ENCODE data around the gene EFHD2.
"Not testable (repeated sequence)": the region's sequence is repeated elsewhere in the genome, so short reads cannot be mapped to it uniquely, and the experiment has no call there.

Gene EFHD2

DNA sequence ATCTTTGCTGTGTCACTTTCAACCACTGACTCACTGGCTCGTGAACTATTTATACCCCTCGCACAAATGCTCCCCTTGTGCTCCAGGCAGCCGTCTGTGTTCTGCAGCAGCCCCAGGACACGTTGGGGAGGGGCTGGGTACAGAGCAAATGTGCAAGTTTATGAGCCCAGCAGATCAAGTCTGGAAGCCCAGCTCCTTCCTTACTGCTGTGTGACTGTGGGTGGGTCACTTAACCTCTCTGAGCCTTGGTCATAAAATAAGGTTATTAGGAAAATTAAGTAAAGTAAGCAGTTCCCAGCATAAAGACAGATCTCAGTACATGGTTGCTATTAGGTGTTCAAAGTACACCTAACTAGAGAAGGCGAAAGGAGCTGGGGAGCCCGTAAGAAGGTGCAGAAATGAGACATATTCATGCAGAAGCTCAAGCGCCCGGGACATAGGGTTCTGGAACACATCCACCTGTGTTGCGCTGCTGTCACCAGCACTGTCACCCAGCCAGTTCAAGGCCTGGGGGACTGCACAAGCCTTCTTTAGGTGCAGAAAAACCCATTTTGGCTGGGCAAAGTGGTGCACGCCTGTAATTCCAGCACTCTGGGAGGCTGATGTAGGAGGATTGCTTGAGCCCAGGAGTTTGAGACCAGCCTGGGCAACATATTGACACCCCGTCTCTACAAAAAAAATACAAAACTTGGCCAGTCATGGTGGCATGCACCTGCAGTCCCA is 13.8 kb downstream of the EFHD2 start:
- Histone ChIP-seq H3K27ac (ENCODE audit: low read depth in 2 of 2, low read length in 2 of 2) (peak overlapping the region; percentile 96), H3K4me1 (ENCODE audit: control insufficient read depth in 2 of 2, insufficient read depth in 2 of 2, low read length in 2 of 2) (peaks cover 59 to 74% of the 10 kb centered on the region in 2 donors)

DNA sequence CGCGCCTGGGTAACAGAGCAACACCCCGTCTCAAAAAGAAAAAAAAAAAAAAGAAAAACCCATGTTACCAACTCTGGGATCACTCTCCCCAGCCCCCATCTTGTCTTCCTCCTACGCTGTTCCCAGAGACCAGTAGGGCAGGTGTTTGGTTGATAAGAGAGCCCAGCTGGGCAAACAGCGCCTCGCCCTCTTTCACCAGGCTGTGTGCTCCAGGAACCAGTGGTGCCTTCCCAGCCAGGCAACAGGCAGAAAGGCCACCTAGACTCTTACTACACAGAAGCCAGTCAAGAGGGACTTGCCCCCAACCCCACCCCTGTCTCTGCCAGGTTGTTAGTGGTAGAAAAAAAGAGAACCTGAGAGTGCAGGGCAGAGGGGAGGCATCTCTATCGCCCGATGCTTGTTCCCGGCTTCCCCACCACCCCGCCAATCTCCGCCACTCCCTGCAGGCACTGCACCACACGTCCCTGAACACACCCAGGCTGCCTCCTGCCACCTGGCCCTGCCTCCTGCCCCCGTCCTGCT is 14.5 kb downstream of the EFHD2 start:
- H3K4me3 ChIP-seq (ENCODE audit: low read length in 2 of 2), result peak overlapping the region; percentile 51 to 57
- peak overlapping the region; percentile 68 to 84 for H3K9ac ChIP-seq (ENCODE audit: low read depth in 1 of 2, low read length in 2 of 2)
- H3K9me3 ChIP-seq (ENCODE audit: control insufficient read depth in 2 of 2, low read length in 2 of 2), result no peaks in the 10 kb centered on the region
- H3K27me3 ChIP-seq (ENCODE audit: control insufficient read depth in 2 of 2, insufficient read depth in 2 of 2, low read length in 2 of 2), result no peaks in the 10 kb centered on the region
- peaks cover 52 to 67% of the 10 kb centered on the region in 2 donors for H3K4me1 ChIP-seq (ENCODE audit: control insufficient read depth in 2 of 2, insufficient read depth in 2 of 2, low read length in 2 of 2)
- peaks cover 23 to 24% of the 10 kb centered on the region in 2 donors for H3K36me3 ChIP-seq (ENCODE audit: control insufficient read depth in 2 of 2, insufficient read depth in 2 of 2, low read length in 2 of 2)
- peak overlapping the region; percentile 96 for H3K27ac ChIP-seq (ENCODE audit: low read depth in 2 of 2, low read length in 2 of 2)

More for the DNA sequence above, 13.8 kb downstream of the EFHD2 start:
- peak overlapping the region; percentile 46 to 51 for H3K4me3 ChIP-seq (ENCODE audit: low read length in 2 of 2)
- H3K9ac ChIP-seq (ENCODE audit: low read depth in 1 of 2, low read length in 2 of 2), result peak overlapping the region; percentile 38 to 84
- H3K9me3 ChIP-seq (ENCODE audit: control insufficient read depth in 2 of 2, low read length in 2 of 2), result no peaks in the 10 kb centered on the region
- H3K36me3 ChIP-seq (ENCODE audit: control insufficient read depth in 2 of 2, insufficient read depth in 2 of 2, low read length in 2 of 2), result peaks cover 23% of the 10 kb centered on the region in 2 donors
- H3K27me3 ChIP-seq (ENCODE audit: control insufficient read depth in 2 of 2, insufficient read depth in 2 of 2, low read length in 2 of 2), result no peaks in the 10 kb centered on the region

DNA sequence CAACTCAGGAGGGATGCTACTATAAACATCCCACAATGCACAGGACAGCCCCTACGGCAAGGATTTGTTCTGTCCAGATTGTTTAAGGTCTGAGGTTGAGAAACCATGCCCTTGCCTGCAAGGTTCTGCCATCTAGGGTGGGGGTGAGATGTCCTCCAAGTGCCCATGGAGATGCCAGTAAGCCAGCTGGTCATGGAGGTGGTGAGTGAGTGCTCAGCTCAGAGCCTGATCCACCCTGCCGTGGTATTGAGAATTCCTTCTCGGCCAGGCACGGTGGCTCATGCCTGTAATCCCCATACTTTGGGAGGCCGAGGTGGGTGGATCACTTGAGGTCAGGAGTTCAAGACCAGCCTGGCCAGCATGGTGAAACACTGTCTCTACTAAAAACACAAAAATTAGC is 15.3 kb downstream of the EFHD2 start:
- H3K4me3 ChIP-seq (ENCODE audit: low read length in 2 of 2), result no peak overlapping the region
- no peaks in the 10 kb centered on the region for H3K27me3 ChIP-seq (ENCODE audit: control insufficient read depth in 2 of 2, insufficient read depth in 2 of 2, low read length in 2 of 2)
- H3K36me3 ChIP-seq (ENCODE audit: control insufficient read depth in 2 of 2, insufficient read depth in 2 of 2, low read length in 2 of 2), result peaks cover 25 to 30% of the 10 kb centered on the region in 2 donors
- peak overlapping the region; percentile 26 to 84 for H3K9ac ChIP-seq (ENCODE audit: low read depth in 1 of 2, low read length in 2 of 2)
- H3K4me1 ChIP-seq (ENCODE audit: control insufficient read depth in 2 of 2, insufficient read depth in 2 of 2, low read length in 2 of 2), result peaks cover 52 to 60% of the 10 kb centered on the region in 2 donors
- H3K27ac ChIP-seq (ENCODE audit: low read depth in 2 of 2, low read length in 2 of 2), result peak overlapping the region; percentile 96
- no peaks in the 10 kb centered on the region for H3K9me3 ChIP-seq (ENCODE audit: control insufficient read depth in 2 of 2, low read length in 2 of 2)

DNA sequence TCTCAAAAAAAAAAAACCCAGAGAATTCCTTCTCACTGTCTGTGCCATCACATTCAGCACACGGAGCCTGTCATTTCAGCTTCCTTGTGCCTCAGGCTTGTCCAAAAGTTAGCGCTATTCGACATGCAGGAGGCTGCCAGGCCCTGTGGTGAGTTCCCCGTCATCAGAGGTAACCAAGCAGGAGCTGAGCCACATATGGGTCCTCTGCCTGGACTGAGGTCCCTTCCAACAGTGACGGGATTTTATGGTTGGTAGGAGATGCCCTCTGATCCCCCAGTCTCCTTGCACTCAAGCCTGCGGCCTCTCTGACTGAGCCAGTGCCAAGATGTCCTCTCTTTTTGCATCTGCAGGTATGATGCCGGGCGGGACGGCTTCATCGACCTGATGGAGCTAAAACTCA is 15.8 kb downstream of the EFHD2 start:
- H3K36me3 ChIP-seq (ENCODE audit: control insufficient read depth in 2 of 2, insufficient read depth in 2 of 2, low read length in 2 of 2), result peaks cover 25 to 30% of the 10 kb centered on the region in 2 donors
- H3K4me1 ChIP-seq (ENCODE audit: control insufficient read depth in 2 of 2, insufficient read depth in 2 of 2, low read length in 2 of 2), result peaks cover 52 to 59% of the 10 kb centered on the region in 2 donors
- peak overlapping the region; percentile 96 for H3K27ac ChIP-seq (ENCODE audit: low read depth in 2 of 2, low read length in 2 of 2)
- H3K9me3 ChIP-seq (ENCODE audit: control insufficient read depth in 2 of 2, low read length in 2 of 2), result no peaks in the 10 kb centered on the region
- no peak overlapping the region for H3K4me3 ChIP-seq (ENCODE audit: low read length in 2 of 2)
- peak overlapping the region; percentile 32 to 84 for H3K9ac ChIP-seq (ENCODE audit: low read depth in 1 of 2, low read length in 2 of 2)
- H3K27me3 ChIP-seq (ENCODE audit: control insufficient read depth in 2 of 2, insufficient read depth in 2 of 2, low read length in 2 of 2), result no peaks in the 10 kb centered on the region

DNA sequence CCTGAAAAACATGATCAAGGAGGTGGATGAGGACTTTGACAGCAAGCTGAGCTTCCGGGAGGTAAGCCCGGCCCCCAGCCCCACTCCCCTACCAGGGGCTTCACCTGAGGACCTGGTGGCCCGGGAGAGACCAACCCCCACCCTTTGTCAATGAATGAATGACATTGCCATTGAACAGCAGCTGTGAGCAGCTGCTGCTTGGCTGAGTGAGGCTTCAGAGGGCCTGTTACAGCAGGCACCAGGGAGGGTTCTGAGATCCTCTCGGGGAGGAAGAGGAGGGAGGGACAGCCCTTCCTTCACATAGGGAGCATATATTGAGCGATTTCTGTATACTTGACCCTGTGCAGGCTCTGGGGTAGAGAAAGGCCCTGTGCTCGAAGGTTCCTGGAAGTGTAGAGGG is 16.3 kb downstream of the EFHD2 start:
- peak overlapping the region; percentile 96 for H3K27ac ChIP-seq (ENCODE audit: low read depth in 2 of 2, low read length in 2 of 2)
- peak overlapping the region; percentile 52 to 84 for H3K9ac ChIP-seq (ENCODE audit: low read depth in 1 of 2, low read length in 2 of 2)
- H3K36me3 ChIP-seq (ENCODE audit: control insufficient read depth in 2 of 2, insufficient read depth in 2 of 2, low read length in 2 of 2), result peaks cover 25 to 33% of the 10 kb centered on the region in 2 donors
- no peaks in the 10 kb centered on the region for H3K27me3 ChIP-seq (ENCODE audit: control insufficient read depth in 2 of 2, insufficient read depth in 2 of 2, low read length in 2 of 2)
- no peaks in the 10 kb centered on the region for H3K9me3 ChIP-seq (ENCODE audit: control insufficient read depth in 2 of 2, low read length in 2 of 2)
- peaks cover 49 to 60% of the 10 kb centered on the region in 2 donors for H3K4me1 ChIP-seq (ENCODE audit: control insufficient read depth in 2 of 2, insufficient read depth in 2 of 2, low read length in 2 of 2)
- H3K4me3 ChIP-seq (ENCODE audit: low read length in 2 of 2), result no peak overlapping the region

DNA sequence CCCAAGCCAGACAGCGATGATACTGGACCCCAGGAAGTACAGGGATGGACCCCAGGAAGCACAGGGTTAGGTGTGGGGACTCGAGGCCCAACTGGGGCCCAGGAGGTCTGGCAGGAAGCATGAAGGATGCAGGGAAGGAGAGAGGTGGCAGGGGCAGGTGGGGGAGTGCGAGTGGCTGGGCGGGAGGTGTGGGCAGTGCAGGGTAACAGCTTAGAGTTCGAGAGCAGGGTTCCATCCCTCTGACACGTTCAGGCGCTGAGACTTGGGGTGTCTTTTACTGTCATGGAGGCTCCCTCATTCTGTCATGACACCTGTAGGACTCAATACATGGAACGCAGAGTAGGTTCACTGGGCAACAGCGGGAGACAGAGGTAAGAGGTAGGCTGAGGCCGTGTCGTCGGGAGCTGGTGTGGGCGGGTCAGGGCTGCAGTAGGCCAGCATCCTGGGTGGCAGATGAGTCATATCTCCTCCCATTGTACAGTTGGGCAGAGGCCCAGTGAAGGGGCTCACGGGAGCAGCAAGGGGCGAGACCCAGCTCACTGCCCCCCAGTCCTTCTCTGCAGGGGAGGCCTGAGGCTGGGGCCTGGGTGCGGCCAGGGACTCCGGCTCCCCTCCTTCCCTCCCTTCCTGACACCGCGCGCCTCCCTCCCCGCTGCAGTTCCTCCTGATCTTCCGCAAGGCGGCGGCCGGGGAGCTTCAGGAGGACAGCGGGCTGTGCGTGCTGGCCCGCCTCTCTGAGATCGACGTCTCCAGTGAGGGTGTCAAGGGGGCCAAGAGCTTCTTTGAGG is 17.0 kb downstream of the EFHD2 start:
- H3K9me3 ChIP-seq (ENCODE audit: control insufficient read depth in 2 of 2, low read length in 2 of 2), result no peaks in the 10 kb centered on the region
- peak overlapping the region; percentile 96 for H3K27ac ChIP-seq (ENCODE audit: low read depth in 2 of 2, low read length in 2 of 2)
- no peak overlapping the region for H3K4me3 ChIP-seq (ENCODE audit: low read length in 2 of 2)
- peaks cover 25 to 34% of the 10 kb centered on the region in 2 donors for H3K36me3 ChIP-seq (ENCODE audit: control insufficient read depth in 2 of 2, insufficient read depth in 2 of 2, low read length in 2 of 2)
- peaks cover 42 to 54% of the 10 kb centered on the region in 2 donors for H3K4me1 ChIP-seq (ENCODE audit: control insufficient read depth in 2 of 2, insufficient read depth in 2 of 2, low read length in 2 of 2)
- H3K9ac ChIP-seq (ENCODE audit: low read depth in 1 of 2, low read length in 2 of 2), result peak overlapping the region; percentile 52 to 84
- H3K27me3 ChIP-seq (ENCODE audit: control insufficient read depth in 2 of 2, insufficient read depth in 2 of 2, low read length in 2 of 2), result no peaks in the 10 kb centered on the region

DNA sequence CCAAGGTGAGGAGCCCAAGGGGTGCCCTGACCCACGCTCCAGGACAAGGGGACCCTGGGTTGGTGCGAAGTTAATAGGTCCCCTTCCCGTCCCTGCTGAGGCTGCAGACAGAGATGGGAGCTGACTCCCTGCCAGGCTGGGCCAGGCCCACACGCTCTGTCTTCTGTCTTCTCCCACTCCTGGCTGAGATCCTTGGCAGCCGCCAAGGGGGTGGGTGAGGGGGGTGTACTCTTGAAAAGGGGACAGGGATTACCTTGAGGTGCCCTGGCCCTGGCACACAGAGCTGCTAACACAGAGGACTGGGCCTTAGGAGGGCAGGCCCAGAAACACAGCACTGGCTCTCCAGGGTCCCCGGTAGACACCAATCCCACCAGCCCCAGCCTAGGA is 17.6 kb downstream of the EFHD2 start:
- Histone ChIP-seq H3K36me3 (ENCODE audit: control insufficient read depth in 2 of 2, insufficient read depth in 2 of 2, low read length in 2 of 2) (peaks cover 25 to 34% of the 10 kb centered on the region in 2 donors), H3K9me3 (ENCODE audit: control insufficient read depth in 2 of 2, low read length in 2 of 2) (no peaks in the 10 kb centered on the region), H3K27me3 (ENCODE audit: control insufficient read depth in 2 of 2, insufficient read depth in 2 of 2, low read length in 2 of 2) (no peaks in the 10 kb centered on the region), H3K27ac (ENCODE audit: low read depth in 2 of 2, low read length in 2 of 2) (peak overlapping the region; percentile 96), H3K9ac (ENCODE audit: low read depth in 1 of 2, low read length in 2 of 2) (peak overlapping the region; percentile 52 to 84), H3K4me3 (ENCODE audit: low read length in 2 of 2) (peak overlapping the region in 1 of 2 donors; percentile 38), H3K4me1 (ENCODE audit: control insufficient read depth in 2 of 2, insufficient read depth in 2 of 2, low read length in 2 of 2) (peaks cover 41 to 56% of the 10 kb centered on the region in 2 donors)

DNA sequence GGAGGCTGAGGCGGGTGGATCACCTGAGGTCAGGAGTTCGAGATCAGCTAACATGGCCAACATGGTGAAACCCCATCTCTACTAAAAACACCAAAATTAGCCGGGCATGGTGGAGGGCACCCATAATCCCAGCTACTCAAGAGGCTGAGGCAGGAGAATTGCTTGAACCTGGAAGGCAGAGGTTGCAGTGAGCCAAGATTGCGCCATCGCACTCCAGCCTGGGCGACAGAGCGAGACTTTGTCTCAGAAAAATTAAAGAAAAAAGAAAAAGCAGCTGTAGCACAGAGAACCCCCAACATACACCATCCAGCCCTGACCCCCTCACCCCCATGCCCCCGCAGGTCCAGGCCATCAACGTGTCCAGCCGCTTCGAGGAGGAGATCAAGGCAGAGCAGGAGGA is 18.6 kb downstream of the EFHD2 start:
- H3K27ac ChIP-seq (ENCODE audit: low read depth in 2 of 2, low read length in 2 of 2); H3K9me3 ChIP-seq (ENCODE audit: control insufficient read depth in 2 of 2, low read length in 2 of 2); H3K27me3 ChIP-seq (ENCODE audit: control insufficient read depth in 2 of 2, insufficient read depth in 2 of 2, low read length in 2 of 2); H3K9ac ChIP-seq (ENCODE audit: low read depth in 1 of 2, low read length in 2 of 2); H3K4me3 ChIP-seq (ENCODE audit: low read length in 2 of 2): not testable (repeated sequence)
- H3K36me3 ChIP-seq (ENCODE audit: control insufficient read depth in 2 of 2, insufficient read depth in 2 of 2, low read length in 2 of 2), result peaks cover 25 to 34% of the 10 kb centered on the region in 2 donors
- peaks cover 36 to 56% of the 10 kb centered on the region in 2 donors for H3K4me1 ChIP-seq (ENCODE audit: control insufficient read depth in 2 of 2, insufficient read depth in 2 of 2, low read length in 2 of 2)

DNA sequence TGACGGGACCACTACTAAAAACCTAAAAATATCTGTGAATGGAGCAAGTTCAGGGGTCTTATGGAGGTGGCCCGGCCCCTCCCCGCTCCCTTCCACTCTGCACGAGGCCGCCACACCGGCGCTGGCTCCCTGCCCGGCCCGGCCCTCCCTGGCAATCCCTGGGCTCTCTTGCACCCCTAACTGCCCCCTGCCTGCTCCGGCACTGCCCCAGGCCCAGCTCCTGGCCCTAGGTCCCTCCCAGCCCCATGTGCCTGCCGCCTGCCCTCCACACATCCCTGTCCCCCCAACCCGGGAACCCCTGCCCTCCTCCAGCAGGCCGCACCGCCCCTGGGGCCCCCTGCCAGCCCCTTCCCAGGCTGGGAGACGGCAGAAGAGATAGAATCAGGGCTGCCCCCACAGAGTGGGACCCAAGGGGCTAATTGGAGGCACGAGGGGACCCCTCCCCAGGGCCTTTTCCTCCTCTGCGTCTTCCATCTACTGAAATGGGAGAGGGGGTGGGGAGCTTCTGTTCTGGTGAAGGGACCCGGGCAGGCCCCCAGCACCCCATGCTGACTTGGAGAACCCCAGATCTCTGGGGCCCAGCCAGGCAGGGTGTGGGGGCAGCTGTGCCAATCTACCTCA is 19.2 kb downstream of the EFHD2 start:
- Histone ChIP-seq H3K27me3 (ENCODE audit: control insufficient read depth in 2 of 2, insufficient read depth in 2 of 2, low read length in 2 of 2) (no peaks in the 10 kb centered on the region), H3K9ac (ENCODE audit: low read depth in 1 of 2, low read length in 2 of 2) (no peak overlapping the region), H3K4me1 (ENCODE audit: control insufficient read depth in 2 of 2, insufficient read depth in 2 of 2, low read length in 2 of 2) (peaks cover 29 to 49% of the 10 kb centered on the region in 2 donors), H3K27ac (ENCODE audit: low read depth in 2 of 2, low read length in 2 of 2) (no peak overlapping the region), H3K9me3 (ENCODE audit: control insufficient read depth in 2 of 2, low read length in 2 of 2) (no peaks in the 10 kb centered on the region), H3K4me3 (ENCODE audit: low read length in 2 of 2) (no peak overlapping the region), H3K36me3 (ENCODE audit: control insufficient read depth in 2 of 2, insufficient read depth in 2 of 2, low read length in 2 of 2) (peaks cover 25 to 34% of the 10 kb centered on the region in 2 donors)
